HCEC 1CT (cell line): ENCODE results near the gene ACO1.

Source experiments
- DNase-seq: peaks from one replicate; pipeline ENCODE4 v3.0.0-alpha.2; 2017

ACO1 gene

GRCh38 chr9:32384002-32384363 is 460 bp upstream of the ACO1 start:
- DNase-seq: no peak

- DNase-seq: peak; percentile 27
These were observed 875 bp downstream of the ACO1 start for GRCh38 chr9:32385152-32385884.

- no peak for DNase-seq
These were observed 1.4 kb downstream of the ACO1 start for GRCh38 chr9:32385885-32386283.

- no peak for DNase-seq
These were observed 2.8 kb downstream of the ACO1 start for GRCh38 chr9:32387256-32387655.

- DNase-seq: no peak
These were observed 4.9 kb downstream of the ACO1 start for GRCh38 chr9:32389365-32389764.

GRCh38 chr9:32393911-32394310 is 9.5 kb downstream of the ACO1 start:
- DNase-seq: no peak

- peak; percentile 32 for DNase-seq
These were observed 10.1 kb downstream of the ACO1 start for GRCh38 chr9:32394381-32395049.

GRCh38 chr9:32395510-32396216 is 11.2 kb downstream of the ACO1 start:
- DNase-seq: peak; percentile 97

- peak; percentile 79 for DNase-seq
These were observed 13.8 kb downstream of the ACO1 start for GRCh38 chr9:32398207-32398606.

GRCh38 chr9:32399110-32399815 is 14.8 kb downstream of the ACO1 start:
- DNase-seq: peak; percentile 14

- DNase-seq: no peak
These were observed 17.0 kb downstream of the ACO1 start for GRCh38 chr9:32401488-32401887.

- DNase-seq: no peak
These were observed 19.3 kb downstream of the ACO1 start for GRCh38 chr9:32403567-32404260.

GRCh38 chr9:32404402-32404801 is 20.0 kb downstream of the ACO1 start:
- no peak for DNase-seq

GRCh38 chr9:32404856-32405255 is 20.4 kb downstream of the ACO1 start:
- no peak for DNase-seq

- no peak for DNase-seq
These were observed 21.1 kb downstream of the ACO1 start for GRCh38 chr9:32405506-32405905.

- no peak for DNase-seq
These were observed 21.6 kb downstream of the ACO1 start for GRCh38 chr9:32406046-32406445.

GRCh38 chr9:32411753-32412152 is 27.3 kb downstream of the ACO1 start:
- no peak for DNase-seq

- no peak for DNase-seq
These were observed 28.0 kb downstream of the ACO1 start for GRCh38 chr9:32412440-32412839.

GRCh38 chr9:32413424-32413823 is 29.0 kb downstream of the ACO1 start:
- no peak for DNase-seq

GRCh38 chr9:32414856-32415255 is 30.4 kb downstream of the ACO1 start:
- no peak for DNase-seq

- no peak for DNase-seq
These were observed 35.5 kb downstream of the ACO1 start for GRCh38 chr9:32419921-32420320.

GRCh38 chr9:32422237-32422806 is 37.9 kb downstream of the ACO1 start:
- no peak for DNase-seq
